Bronchial epithelial cell (primary cell): ENCODE data around the gene SERGEF. TPM values are rescaled to one million over a fixed set of nuclear protein-coding genes. Genes with fewer than 3 reads are reported as not detected.

Experiments
- DNase-seq: peaks from one replicate; pipeline ENCODE4 v3.0.0-alpha.2; 2010; ENCODE audit warnings: low read depth
- FAIRE-seq: peaks from 2 replicates; lab custom pipeline; 2011; peaks lifted over from hg19 to GRCh38; lab: Jason Lieb, UNC
- H3K27me3 ChIP-seq: 2 replicates; pipeline ENCODE4 v1.5.1; 2011; ENCODE audit warnings: low read length; ENCODE audit not compliant: control insufficient read depth, insufficient read depth
- H3K36me3 ChIP-seq: 2 replicates; pipeline ENCODE4 v1.5.1; 2011; ENCODE audit warnings: low read length; ENCODE audit not compliant: control insufficient read depth, insufficient read depth
- H3K4me3 ChIP-seq: 2 replicates; pipeline ENCODE4 v1.5.1; 2011; ENCODE audit warnings: mild to moderate bottlenecking, low read depth, low read length, control low read depth
- CTCF ChIP-seq: IDR thresholded peaks from 2 replicates; pipeline ENCODE4 v1.5.1; 2011; ENCODE audit warnings: mild to moderate bottlenecking, moderate library complexity, low read length, control low read depth, inconsistent platforms; ENCODE audit not compliant: insufficient read depth, severe bottlenecking
- total RNA-seq: library from RNA; depleted of rRNA; stranded (reverse); fragments of >200 nt; gene quantifications from 2 replicates; pipeline ENCODE4 v1.2.1, GENCODE V29; 2014

Gene SERGEF
- total RNA-seq, 1 donor from 2014 or later = 29.2 TPM

GRCh38 chr11:17781626-17782025, 231.2 kb downstream of the SERGEF start:
- Histone ChIP-seq H3K4me3 (no peak overlapping the region), H3K36me3 (no peaks in the 10 kb centered on the region), H3K27me3 (peaks cover 2% of the 10 kb centered on the region)
- no peak for TF ChIP-seq CTCF
- FAIRE-seq = no peak
- no peak for DNase-seq

- Histone ChIP-seq H3K36me3 (no peaks in the 10 kb centered on the region), H3K27me3 (peaks cover 2% of the 10 kb centered on the region), H3K4me3 (no peak overlapping the region)
- TF ChIP-seq CTCF = no peak
- DNase-seq (peak; percentile 27), FAIRE-seq (no peak)
Measured at GRCh38 chr11:17781221-17781620, 231.6 kb downstream of the SERGEF start.

GRCh38 chr11:17780668-17781067, 232.2 kb downstream of the SERGEF start:
- FAIRE-seq (no peak), DNase-seq (no peak)
- no peak for TF ChIP-seq CTCF

GRCh38 chr11:17779861-17780594, 232.8 kb downstream of the SERGEF start:
- Histone ChIP-seq H3K4me3 (no peak overlapping the region), H3K27me3 (peaks cover 2% of the 10 kb centered on the region), H3K36me3 (no peaks in the 10 kb centered on the region)
- no peak for DNase-seq
- no peak for TF ChIP-seq CTCF
- FAIRE-seq = no peak

More at GRCh38 chr11:17780668-17781067, 232.2 kb downstream of the SERGEF start:
- Histone ChIP-seq H3K27me3 (peaks cover 2% of the 10 kb centered on the region), H3K4me3 (no peak overlapping the region), H3K36me3 (no peaks in the 10 kb centered on the region)

GRCh38 chr11:17778956-17779860, 233.6 kb downstream of the SERGEF start:
- FAIRE-seq (no peak), DNase-seq (no peak)
- peaks cover 2% of the 10 kb centered on the region for H3K27me3 ChIP-seq
- H3K4me3 ChIP-seq = no peak overlapping the region
- H3K36me3 ChIP-seq = no peaks in the 10 kb centered on the region
- TF ChIP-seq CTCF = no peak
